ENCODE data around the gene ST3GAL2.

ST3GAL2 gene

DNA sequence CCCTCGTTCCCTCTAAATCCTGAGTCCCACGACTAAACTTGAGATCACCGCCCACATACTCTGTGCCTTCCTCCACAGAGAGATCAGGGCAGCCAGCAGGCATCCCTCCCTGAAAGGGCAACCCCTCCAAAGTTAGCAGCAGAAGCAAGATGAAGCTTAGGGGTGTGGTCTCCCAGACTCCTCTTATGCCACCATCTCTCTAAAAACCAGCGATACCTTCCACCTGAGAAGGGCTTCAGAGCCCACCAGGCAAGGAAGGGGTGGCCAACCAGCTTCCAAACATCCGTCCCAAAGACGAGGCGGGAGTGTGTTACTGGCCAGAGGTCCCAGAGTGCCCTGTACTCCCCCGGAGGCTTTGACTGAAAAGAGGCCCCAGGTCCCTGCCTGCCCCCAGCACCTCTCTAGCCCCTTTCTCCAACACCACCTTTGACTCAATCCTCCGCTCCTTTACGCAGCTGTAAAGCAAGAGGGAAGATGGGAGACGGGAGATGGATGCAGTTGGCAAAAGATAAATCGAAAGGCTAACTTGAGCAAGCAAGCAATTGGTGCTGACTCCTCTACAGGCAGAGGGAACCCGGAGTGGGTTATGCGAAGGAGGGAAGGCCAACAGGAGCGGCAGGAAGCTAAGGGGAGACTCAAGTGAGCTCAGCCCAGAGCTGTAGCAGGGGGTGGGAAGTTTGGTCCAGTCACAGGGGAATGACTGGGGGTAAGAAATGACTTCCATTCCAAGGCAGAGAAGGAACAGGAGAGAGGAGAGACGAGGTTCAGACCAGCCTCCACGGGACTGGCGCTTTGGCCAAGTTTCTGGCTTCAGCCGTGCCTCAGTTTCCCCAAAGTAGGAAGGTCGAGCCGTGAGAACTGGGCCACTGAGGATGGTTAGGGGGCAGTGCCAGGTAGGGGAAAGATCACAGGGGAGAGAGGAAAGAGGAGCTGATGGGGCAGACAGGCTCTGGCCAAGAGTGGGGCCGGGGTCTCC, 1.0 kb downstream of the ST3GAL2 start:
- no peak for DNase-seq (ENCODE audit: low read depth in 2 of 2)

DNA sequence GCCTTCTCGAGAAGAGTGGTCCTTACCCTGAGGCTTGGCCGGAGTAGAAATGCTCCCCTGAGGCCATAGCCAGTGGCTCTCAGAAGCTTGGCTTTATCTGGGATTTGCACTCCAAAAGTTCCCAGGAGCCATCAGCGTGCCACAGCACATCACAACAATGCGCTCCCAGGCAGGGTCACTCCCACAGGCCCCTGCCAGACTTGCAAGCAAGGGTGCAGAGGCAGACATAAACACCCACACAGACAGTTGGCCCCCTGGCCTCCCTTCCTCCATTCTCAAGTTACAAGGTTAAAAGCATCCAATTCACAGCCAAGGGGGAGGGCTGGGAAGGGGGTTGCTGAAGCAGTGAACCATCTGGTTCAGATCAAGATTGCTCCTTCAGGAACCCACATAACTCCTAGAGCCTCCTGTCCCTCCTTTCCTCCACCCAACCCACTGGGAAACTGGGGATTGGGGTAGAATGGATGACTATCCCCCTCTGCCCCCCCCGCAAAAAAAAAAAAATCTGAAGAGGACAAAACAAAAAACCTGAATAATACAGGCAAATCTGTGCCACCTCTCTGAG, 1.8 kb downstream of the ST3GAL2 start:
- no peak for DNase-seq (ENCODE audit: low read depth in 2 of 2)

DNA sequence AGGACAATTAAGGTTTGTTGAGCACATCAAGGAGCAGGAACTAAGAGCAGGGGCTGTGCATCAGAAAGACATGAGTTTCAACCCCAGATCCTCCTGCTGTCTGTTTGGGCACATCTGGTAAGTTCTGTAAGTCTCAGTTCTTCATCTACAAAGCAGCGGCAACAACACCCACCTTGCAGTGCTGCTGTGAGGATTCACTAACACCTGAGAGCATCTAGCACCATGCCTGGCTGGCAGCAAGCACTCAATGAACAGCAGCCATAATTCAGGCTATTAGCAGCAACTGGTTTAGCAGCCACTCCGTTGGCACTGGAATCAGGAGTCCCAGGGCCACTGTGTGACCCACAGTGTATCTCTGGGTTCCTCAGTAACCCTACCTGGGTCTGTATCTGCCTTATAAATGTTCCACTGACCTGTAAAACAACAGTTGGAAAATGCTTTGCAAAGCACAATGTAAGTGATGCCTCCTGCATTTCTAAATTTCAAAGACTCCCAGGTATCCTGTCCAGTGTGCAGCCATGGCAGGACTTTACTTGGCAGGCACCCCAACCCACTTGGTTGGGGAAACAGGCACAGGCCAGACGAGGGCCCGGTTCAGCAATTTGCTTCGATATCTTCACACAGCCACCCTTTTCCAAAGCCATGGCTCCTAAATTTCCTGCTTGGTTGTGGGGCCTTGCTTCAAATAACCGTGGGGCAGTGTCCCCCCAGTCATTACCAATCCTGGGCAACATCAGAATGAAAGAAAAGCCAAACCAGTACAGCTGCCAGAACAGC, 4.2 kb downstream of the ST3GAL2 start:
- DNase-seq (ENCODE audit: low read depth in 2 of 2): no peak

DNA sequence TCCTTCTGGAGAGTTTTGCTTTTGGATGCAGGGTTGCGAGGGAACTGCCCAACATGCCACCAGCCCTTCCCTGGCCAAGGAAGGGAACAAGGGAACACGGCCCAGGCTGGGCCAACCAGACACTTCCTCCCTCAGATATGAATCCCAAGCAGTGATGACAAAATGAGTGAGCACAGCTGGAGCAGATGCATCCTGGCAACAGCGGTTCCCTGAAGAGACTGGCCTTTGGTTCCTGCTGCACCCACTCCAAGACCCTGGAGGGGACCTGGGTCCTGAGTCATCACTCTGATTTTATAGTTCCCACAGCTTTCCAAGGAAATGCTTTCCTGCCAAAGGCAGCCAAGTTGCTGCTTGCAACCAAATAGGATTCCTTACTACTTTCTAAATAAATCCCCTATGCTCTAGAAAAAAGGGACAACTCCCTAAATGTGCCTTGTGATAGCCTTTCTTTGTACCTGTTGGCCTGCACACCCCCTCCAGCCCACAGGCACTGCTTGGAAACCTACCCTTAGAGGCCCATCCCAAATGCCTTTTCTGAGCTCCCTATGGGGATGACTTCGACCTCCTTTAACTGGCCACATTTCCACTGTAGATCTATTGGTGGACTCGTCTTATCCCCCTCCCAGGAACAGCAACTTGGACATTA, 5.3 kb downstream of the ST3GAL2 start:
- DNase-seq (ENCODE audit: low read depth in 2 of 2): no peak

DNA sequence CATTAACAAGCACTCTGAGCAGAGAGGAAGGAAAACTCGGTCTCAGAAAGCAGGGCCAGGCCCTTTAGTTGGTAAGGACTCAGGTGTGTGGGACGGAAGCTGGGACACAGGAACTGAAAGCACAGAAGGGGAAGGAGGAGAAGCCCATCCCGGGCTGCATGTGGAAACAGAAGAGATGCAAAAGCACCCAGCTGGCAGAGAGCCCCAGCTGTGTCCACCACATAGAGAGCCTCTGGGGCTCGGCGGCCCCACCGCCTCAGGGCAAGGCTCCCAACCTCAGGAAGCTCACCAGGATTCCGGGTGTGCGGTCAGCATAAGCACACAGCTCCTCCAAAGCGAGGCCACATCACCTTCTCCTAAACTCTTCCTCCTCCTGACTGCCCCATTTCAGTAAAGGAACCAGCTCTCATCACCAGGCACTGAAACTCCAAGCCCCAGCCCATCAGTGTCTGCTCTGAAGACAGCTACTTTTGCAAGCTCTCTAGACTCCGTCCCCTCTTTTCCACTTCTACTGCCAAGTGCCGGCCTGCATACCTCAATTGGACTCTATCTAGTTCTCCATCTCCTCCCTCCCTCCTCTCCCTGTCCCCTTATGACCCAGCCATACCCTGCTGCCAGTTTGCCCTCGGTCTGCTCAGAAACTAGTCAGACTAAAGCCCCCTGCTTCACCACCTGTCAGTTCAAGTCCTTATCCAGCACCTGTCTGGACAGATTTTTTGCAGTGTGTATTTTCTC, 6.0 kb downstream of the ST3GAL2 start:
- no peak for DNase-seq (ENCODE audit: low read depth in 2 of 2)

DNA sequence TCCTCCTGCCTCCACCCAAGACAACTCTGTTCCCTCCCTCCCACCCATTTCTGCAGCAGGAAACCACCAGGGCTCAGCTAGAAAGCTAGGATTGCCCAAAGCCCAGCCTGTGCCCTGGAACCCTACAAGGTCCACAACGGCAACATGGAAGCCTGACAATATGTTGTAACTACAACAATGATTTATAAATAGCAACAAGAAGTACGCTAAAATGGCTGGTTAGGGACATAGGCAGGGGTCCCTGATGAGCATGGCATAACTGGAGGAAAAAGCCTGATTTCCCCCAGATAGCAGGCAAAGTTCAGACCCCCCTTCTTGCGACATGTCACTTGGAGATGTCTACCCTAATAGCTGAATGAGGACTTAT, 6.6 kb downstream of the ST3GAL2 start:
- no peak for DNase-seq (ENCODE audit: low read depth in 2 of 2)

DNA sequence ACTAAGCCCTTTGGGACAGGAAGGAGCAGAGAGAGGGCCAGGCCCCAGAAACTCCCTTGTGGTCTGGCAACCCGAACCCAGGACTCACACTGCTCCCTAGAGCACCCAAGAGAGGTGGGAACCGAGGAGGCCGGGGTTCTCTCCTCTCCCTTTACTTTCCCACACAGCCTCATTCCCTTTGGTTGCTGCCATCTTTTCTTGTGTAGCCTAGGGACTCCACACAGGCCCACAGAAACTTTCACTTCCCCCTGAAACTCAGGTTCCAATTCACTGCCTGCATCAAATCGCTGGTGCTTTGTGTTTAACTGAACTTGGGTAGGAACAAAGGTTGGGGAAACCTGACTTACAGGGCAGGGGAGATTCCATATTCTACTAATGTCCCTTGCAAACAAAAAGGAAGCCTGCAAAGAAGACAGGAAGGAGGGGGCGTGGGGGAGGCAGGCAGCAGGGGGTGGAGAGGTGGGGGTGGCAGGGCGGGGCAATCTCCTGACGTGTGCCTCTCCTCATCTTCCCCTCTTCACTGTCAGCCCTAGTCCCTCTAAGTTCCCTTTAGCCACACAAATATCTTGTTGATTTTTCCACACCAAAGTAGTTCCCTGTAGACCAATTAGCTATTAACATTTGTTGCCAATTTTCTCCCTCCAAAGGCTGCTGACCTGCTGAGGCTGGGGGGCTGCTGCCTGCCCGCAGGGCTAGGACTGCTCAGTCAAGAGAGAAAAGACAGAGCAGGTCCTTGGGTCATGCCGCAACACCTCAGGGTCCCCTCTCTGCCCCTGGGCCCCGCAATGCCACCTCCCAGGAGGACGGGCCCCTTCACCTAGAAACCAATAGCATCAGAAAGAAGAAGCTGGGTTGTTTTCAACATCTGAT, 8.0 kb downstream of the ST3GAL2 start:
- peak; percentile 32 to 47 for DNase-seq (ENCODE audit: low read depth in 2 of 2)

DNA sequence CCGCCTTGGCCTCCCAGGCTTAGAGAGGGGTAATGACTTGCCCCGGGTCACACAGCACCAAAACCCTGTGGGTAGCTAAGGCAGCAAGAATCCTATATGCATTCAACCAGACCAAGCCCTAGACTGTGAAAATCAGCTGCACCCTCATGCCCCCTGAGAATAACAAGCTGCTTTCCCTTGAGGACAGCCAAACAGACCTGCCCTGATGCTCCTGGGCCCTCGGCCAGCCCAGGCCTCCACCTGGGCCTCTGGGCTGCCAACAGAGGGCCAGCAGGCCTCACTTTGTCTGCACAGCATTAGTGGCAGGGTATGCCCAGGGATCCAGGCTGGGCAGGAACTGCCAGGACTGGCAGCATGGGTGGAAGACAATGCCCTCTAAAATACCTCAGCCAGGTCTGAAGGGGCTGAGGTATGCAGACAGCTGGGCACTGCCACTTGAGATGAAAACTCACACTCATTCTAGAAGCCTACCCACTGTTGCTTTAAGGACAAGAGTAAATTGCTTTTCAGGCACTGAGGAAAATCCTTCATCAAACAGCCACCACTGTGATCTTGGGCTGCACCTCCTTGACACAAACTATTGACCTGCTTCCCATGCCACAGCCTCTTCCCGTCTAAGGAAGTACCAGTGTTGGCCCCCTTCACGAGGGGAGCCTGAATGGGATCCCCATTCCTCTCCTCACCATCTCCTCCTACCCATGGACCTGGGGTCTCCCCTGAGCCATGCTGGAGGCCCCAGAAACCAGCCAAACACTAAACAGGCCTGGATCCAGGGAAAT, 8.8 kb downstream of the ST3GAL2 start:
- DNase-seq (ENCODE audit: low read depth in 2 of 2): no peak

DNA sequence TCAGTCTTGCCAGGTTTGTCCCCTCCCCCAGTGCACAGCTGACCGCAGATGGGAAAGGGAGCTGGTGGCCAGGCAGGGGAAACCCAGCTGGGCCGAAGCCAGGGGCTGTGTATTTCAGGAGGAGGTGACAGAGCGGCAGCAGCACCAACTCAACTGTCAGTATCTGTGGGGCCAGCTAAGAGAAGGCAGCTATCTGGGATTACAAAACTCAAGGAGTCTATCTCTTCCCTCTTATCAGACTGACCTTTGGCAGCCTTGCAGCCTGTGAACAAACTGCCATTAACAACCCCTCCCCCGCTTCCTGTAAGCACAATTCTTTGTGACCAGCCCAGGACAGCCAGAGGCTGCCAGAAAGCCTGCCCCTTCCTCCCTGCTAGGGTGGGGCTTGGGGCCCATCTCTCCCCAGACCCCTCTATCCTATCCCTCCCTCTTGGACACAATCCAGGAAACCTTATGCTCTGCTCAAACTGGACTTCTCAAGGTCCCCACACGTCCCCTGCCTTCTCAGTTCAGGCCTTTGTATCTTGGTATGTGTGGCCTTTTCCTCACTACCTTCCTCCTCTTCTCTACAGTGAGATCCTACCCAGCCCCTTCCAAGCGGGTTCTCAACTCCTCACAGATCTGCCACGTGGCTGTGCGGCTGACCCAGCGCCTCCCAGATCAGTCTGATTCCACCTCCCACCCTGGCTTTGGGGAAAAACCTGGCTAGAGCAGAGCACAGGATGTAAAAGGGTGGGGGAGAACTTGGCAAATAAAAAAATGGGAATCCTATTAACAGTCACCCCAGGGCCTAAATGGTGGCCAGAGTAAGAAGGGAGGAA, 10.5 kb downstream of the ST3GAL2 start:
- peak in 1 of 2 donors; percentile 40 for DNase-seq (ENCODE audit: low read depth in 2 of 2)

DNA sequence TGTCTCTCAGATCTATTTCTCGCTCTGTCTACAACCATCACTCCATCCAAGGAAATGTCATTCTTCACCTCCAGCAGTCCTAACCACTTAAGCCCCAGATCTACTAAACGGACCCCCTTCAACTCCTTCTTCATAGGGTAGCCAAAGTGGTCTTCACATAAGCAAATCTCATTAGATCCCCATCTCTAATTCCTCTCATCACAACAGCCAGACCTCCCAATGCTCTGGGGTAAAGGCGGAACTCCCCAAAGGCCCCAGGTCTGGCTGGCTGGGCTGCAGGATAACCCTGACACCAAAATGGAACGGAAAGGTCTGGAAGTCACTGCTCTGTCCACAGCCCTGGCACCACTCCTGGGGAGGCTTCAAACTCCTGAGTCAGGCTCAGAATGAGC, 11.1 kb downstream of the ST3GAL2 start:
- DNase-seq (ENCODE audit: low read depth in 2 of 2): no peak

DNA sequence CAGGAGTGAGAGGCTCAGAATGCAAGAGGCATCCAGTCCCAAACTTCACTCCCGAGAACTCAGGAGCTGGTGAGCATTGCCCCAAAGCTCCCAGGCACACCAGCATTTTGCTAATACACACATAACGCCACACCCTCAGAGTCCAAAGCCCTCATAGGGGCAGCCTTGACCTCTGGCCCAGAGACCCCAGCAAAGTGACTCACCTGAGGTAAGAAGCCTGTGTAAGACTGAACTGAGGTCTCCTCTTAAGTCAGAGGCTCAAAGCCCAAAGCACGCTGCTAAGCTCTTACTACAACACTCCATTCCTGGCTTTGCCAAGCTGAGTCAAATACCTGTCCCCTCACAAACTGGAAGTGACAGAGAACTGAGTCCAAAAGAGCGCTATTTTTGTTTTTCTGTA, 16.4 kb downstream of the ST3GAL2 start:
- DNase-seq (ENCODE audit: low read depth in 2 of 2): no peak

DNA sequence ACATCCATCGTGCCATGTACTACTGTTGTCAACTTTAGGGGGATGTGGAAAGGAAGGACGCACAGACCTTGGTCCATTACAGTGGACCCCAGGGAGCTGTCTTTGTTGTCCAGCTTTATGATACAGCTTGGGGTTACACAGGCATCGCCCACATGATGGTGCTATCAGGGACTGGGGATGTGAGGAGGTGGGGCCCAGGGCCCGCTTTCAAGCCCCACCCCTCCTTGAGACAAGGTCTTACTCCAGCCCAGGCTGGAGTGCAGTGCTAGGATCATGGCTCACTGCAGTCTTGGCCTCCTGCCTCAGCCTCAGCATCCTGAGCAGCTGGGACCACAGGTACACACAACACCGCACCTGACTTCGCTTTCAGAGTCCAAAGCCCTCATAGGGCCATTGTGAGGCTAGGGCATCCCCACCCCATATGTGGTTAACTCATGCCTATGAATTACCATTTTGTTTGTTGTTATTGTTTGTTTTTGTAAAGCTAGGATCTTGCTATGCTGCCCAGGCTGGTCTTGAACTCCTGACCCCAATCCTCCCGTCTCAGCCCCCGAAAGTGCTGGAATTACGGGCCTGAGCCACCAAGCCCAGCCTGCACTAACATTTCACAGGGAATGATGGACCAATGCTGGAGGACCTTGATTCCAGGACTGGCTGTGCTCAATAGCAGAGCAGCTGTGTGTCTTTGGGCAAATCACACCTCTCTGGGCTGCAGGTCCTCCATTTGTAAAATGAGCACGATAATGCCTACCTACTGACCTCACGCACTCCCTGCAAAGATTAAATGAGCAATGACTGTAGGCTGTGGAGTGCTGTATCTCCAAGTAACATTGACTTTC, 17.2 kb downstream of the ST3GAL2 start:
- no peak for DNase-seq (ENCODE audit: low read depth in 2 of 2)

DNA sequence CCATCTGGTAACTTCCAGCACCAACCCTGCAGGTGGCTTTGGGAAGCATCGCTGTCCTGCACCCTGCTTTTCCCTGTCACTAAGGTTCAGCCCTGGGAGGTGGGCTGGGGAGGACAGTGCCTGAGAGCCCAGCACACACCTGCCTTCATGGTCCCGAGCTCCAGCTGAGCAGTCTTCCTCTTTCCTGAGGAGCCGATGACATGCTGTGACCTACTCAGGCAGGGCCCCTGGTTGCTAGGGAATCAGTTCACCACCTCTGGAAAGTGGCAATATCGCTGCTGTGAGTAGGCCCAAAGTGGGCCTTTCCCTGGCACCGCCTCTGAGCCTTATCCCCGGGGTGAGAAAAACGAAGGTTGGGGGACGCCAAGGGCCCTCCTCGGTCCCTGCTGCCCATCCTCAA, 17.9 kb downstream of the ST3GAL2 start:
- no peak for DNase-seq (ENCODE audit: low read depth in 2 of 2)

DNA sequence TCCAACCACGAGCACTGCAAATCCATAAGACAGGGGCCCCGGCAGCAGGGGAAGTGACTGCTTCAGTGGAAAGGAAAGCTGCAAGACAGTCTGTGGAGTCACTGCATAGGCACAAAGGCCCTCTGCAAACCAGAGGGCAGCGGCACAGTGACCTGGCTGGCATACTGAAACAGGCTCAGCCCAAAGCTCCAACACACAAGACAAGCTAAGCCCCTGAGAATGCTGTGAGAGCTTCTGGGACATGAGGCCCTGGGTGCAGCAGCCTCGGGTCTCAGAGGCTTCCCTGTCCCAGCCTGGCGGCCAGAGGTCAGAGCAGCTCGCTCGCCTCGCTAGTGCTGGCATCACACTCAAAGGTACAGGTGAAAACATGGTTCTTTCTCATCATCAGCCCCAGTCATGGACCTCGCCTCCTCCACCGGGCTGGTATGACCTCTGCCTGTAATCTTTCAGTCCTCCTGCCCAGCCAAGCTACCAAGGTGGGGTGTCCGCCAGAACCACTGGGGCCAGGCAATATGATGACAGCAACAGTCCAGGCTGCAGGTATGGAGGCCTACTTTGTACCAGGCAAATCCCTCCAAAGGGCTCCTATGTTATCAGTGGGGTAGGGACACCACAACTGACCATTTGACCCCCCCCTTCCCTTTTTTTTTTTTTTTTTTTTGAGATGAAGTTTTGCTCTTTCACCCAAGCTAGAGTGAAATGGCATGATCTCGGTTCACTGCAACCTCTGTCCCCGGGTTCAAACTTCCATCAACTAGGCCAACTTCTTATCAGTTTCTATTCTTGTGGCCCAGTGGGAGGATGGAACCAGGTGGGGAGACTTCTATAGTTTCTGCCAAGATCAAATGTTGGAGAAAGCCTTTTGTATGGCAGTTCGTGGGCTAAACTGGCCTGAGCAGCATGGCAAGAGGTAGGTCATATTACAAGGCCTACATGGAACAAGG, 19.2 kb downstream of the ST3GAL2 start:
- DNase-seq (ENCODE audit: low read depth in 2 of 2): no peak

DNA sequence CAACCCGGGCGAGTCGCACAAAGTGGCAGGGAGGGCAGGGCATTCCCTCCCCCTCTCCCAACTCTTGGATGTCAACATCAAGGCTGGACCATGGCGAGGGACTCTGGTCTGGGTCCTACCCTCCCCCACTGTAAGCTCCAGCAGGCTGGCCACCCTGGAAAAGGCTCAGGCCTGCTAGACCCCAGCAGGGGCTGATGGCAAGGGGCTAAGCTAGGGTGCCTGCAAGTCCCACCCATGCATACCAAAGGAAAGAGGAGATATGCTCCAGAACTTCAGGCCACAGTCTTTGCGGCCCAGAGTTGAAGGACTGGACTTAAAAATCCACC, 19.9 kb downstream of the ST3GAL2 start:
- DNase-seq (ENCODE audit: low read depth in 2 of 2): no peak

DNA sequence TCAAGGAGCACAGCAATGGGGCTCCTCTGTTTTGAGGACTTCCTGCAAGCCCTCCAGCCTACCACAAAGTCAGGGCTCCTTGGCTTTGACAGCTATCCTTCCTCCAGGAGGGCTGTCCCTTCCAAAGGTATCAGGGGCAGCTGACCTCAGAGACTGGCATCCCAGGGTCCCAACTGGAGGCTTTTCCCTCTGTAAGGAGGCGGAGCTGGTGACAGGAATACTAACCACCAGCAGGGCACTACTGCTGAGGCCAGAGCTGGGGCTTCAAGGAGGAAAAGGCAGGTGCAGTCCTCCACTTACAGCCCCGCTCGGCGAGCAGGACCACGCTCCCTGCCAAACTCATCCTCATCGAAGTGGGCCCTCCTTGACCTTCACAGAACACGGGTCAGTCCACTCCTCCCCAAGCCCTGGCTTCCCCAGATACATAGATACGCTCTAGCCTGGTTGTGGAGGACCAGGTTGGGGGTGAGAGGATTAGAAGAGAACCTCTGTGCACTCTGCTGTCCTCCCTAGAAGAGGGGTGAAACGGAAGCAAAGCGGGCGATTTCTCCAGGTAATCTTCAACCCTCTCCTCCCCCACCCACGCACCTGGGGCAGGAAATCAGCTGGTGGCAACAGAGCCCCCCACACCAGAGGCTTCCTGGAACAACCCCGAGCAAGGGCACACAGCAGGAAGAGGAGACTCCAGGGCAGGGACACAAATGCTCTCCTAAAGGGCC, 20.5 kb downstream of the ST3GAL2 start:
- DNase-seq (ENCODE audit: low read depth in 2 of 2): no peak

Data from stimulated activated CD8-positive, alpha-beta memory T cell treated with anti-CD3 and anti-CD28 coated beads, Interleukin-15, amount 100 ng/mL, for 4 hours (primary cell).